Measurements from ENCODE around the gene GPR78.
"Not testable (repeated sequence)": the region's sequence is repeated elsewhere in the genome, so short reads cannot be mapped to it uniquely, and the experiment has no call there.

DNA sequence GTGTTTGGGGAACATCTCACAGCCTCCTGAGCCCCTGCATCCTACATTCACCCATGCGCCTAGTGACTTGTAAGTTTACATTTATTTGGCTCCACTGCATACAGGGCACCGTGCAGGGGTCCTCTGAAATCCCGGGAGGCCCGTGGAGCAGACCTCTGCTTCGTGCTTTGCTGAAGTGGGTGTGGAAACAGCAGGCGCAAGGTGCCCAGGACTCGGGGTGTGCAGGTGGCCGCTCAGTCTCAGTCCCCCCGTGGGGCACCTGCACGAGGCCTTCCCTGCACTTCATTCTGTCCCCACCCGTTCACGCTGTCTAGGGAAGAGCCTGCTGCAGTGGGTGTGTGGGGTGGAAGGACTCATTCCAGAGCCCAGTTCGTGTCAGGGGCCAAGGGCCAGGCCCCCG lies 40.9 kb downstream of the GPR78 start:
- TF ChIP-seq, protein P1, sequence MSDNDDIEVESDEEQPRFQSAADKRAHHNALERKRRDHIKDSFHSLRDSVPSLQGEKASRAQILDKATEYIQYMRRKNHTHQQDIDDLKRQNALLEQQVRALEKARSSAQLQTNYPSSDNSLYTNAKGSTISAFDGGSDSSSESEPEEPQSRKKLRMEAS (IDR thresholded peaks at IDR 0.05; ENCODE audit: low read depth), result not testable (repeated sequence)
- TF ChIP-seq, protein P2, sequence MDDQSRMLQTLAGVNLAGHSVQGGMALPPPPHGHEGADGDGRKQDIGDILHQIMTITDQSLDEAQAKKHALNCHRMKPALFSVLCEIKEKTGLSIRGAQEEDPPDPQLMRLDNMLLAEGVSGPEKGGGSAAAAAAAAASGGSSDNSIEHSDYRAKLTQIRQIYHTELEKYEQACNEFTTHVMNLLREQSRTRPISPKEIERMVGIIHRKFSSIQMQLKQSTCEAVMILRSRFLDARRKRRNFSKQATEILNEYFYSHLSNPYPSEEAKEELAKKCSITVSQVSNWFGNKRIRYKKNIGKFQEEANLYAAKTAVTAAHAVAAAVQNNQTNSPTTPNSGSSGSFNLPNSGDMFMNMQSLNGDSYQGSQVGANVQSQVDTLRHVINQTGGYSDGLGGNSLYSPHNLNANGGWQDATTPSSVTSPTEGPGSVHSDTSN (IDR thresholded peaks at IDR 0.05), result not testable (repeated sequence)
- TF ChIP-seq, protein P3, sequence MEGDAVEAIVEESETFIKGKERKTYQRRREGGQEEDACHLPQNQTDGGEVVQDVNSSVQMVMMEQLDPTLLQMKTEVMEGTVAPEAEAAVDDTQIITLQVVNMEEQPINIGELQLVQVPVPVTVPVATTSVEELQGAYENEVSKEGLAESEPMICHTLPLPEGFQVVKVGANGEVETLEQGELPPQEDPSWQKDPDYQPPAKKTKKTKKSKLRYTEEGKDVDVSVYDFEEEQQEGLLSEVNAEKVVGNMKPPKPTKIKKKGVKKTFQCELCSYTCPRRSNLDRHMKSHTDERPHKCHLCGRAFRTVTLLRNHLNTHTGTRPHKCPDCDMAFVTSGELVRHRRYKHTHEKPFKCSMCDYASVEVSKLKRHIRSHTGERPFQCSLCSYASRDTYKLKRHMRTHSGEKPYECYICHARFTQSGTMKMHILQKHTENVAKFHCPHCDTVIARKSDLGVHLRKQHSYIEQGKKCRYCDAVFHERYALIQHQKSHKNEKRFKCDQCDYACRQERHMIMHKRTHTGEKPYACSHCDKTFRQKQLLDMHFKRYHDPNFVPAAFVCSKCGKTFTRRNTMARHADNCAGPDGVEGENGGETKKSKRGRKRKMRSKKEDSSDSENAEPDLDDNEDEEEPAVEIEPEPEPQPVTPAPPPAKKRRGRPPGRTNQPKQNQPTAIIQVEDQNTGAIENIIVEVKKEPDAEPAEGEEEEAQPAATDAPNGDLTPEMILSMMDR (IDR thresholded peaks at IDR 0.05), result not testable (repeated sequence)
- TF ChIP-seq POLR2AphosphoS5 (IDR thresholded peaks at IDR 0.05; ENCODE audit: low read depth, low read length); RXRA (IDR thresholded peaks at IDR 0.05; ENCODE audit: borderline replicate concordance, low read depth); RFX5 (IDR thresholded peaks at IDR 0.05; ENCODE audit: low read length); GABPA (IDR thresholded peaks at IDR 0.05; ENCODE audit: low read depth); EP300 (IDR thresholded peaks at IDR 0.05; ENCODE audit: borderline replicate concordance in 1 of 2, low read depth in 1 of 2, low read length in 1 of 2); MEF2A (IDR thresholded peaks at IDR 0.05; ENCODE audit: borderline replicate concordance, low read depth); SIN3A (IDR thresholded peaks at IDR 0.05; ENCODE audit: borderline replicate concordance, low read depth, low read length): not testable (repeated sequence)
- TF ChIP-seq, protein P4, sequence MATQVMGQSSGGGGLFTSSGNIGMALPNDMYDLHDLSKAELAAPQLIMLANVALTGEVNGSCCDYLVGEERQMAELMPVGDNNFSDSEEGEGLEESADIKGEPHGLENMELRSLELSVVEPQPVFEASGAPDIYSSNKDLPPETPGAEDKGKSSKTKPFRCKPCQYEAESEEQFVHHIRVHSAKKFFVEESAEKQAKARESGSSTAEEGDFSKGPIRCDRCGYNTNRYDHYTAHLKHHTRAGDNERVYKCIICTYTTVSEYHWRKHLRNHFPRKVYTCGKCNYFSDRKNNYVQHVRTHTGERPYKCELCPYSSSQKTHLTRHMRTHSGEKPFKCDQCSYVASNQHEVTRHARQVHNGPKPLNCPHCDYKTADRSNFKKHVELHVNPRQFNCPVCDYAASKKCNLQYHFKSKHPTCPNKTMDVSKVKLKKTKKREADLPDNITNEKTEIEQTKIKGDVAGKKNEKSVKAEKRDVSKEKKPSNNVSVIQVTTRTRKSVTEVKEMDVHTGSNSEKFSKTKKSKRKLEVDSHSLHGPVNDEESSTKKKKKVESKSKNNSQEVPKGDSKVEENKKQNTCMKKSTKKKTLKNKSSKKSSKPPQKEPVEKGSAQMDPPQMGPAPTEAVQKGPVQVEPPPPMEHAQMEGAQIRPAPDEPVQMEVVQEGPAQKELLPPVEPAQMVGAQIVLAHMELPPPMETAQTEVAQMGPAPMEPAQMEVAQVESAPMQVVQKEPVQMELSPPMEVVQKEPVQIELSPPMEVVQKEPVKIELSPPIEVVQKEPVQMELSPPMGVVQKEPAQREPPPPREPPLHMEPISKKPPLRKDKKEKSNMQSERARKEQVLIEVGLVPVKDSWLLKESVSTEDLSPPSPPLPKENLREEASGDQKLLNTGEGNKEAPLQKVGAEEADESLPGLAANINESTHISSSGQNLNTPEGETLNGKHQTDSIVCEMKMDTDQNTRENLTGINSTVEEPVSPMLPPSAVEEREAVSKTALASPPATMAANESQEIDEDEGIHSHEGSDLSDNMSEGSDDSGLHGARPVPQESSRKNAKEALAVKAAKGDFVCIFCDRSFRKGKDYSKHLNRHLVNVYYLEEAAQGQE (IDR thresholded peaks at IDR 0.05; ENCODE audit: low read depth, low read length), result not testable (repeated sequence)

Measured in SK-N-SH (cell line).